ENCODE measurements around the gene CYP4F22.
"Not testable (repeated sequence)": the region's sequence is repeated elsewhere in the genome, so short reads cannot be mapped to it uniquely, and the experiment has no call there.

Gene CYP4F22

GRCh38 chr19:15495151-15495550 is 13.2 kb upstream of the CYP4F22 start:
- no peak for DNase-seq

- peak; percentile 36 for DNase-seq
These were observed 10.0 kb upstream of the CYP4F22 start for GRCh38 chr19:15498156-15498858.

DNA sequence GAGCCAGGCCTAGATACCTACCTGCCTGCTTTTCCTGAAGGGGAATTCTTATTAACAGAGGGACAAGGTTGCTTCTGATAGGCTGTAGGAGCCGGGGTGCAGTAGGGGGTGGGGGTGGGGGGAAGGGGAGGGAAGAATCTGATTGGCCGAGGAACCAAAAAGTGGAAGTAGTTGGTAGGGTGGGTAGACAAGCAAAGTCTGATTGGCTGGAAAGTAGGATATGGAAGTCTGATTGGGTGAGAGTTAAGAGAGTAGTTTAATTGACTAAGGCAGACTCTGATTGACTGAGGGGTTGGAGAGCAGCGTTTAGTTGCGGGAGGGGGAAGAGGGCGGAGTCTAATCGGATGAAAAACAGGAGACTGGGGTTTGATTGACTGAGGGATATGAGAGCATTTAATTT is 9.4 kb upstream of the CYP4F22 start:
- DNase-seq: peak; percentile 94

GRCh38 chr19:15501596-15501995 is 6.7 kb upstream of the CYP4F22 start:
- no peak for DNase-seq

DNA sequence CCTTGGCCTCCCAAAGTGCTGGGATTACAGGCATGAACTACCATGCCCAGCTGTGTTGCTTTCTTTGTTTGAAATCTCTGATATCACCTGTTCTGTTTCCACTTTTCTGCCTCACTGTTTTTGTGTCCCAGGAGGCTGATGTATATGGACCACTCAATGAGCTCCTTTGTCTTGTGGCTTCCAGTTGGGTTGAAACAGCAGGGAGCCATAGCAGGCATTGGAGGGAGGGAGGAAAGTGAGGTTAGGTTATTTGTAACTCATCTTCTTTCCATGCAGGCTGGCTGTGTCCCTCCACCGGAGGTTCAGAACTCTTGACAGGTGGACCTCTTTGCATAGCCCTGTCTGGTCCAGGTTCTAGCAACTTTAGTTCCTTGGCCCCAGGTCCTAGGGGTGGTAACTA is 6.1 kb upstream of the CYP4F22 start:
- DNase-seq: no peak

- no peak for DNase-seq
These were observed 2.2 kb upstream of the CYP4F22 start for GRCh38 chr19:15506074-15506571.

GRCh38 chr19:15507068-15508034 is 974 bp upstream of the CYP4F22 start:
- DNase-seq: peak; percentile 17

DNA sequence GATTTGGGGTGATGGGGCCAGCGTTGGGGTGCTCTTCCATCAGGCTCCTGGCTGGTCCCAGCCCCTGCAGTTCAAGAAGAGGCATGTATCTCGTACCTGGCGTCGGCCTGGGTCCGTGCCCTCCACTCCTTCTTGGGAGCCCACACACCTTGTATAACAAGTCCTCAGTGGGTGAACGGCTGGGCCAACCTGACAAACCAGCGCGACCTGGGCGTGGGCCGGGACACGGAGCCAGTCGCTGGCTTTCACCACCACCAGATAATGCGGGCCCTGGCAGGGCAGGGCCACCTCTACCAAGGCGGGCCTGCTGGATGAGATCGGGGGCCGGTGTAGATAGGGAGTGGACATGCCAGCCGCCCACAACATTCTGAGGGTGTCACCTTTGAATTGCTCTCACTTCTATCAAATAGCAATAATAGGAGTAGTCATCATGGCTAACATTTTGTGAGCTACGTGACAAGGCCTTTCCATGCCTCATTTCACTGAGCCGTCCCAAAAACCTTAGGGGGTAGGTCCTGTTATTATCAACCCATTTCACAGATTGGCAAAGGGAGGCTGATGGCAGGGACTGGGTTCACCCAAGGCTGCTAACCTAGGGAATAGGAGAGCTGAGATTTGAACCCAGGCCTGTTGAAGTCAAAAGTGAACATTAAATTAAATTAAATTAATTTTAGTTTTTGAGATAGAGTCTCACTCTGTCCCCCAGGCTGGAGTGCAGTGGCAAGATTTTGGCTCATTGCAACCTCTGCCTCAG is 3.5 kb downstream of the CYP4F22 start:
- DNase-seq: no peak

- not testable (repeated sequence) for DNase-seq
These were observed 6.9 kb downstream of the CYP4F22 start for GRCh38 chr19:15515227-15515625.

DNA sequence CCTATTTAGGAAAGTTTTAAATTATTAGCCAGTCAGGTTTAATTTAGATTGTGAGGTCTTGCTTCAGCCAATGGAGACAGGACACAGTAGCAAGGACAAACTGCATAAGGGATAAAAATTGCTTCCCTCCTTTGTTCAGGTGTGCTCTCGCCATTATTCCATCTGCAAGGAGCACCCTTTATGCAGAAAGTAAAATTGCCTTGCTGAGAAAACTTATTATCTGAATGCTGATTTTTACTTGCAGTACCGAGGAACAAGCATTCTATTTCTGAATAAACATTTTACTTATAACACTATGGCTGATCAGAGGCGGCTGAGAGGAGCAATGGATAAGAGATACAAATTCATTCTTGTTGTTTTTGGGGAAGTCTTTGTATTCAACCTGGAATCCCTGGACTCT is 8.0 kb downstream of the CYP4F22 start:
- DNase-seq: peak; percentile 5

GRCh38 chr19:15517778-15518177 is 9.5 kb downstream of the CYP4F22 start:
- DNase-seq: no peak

- DNase-seq: no peak
These were observed 11.2 kb downstream of the CYP4F22 start for GRCh38 chr19:15519433-15519976.

DNA sequence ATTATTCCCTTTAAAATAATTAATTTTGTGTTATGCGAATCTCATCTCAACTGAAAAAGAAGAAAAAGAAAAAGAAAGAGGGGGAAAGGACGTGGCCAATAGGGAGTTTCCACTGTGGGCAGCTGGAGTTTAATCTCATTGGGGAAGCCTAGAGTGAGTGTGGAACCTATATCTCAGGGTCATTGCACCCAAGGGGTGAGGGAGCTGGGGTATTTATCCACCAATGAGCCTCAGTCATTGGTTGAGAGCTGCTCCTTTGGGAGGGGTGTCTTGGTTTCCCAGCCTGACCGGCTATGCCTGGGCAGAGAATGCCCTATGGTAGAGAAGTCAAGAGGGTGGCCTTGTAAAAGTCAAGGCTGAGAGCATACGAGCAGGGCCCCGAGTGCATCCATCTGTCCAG is 16.5 kb downstream of the CYP4F22 start:
- DNase-seq: no peak

- DNase-seq: no peak
These were observed 17.0 kb downstream of the CYP4F22 start for GRCh38 chr19:15525291-15525690.

GRCh38 chr19:15526408-15526807 is 18.1 kb downstream of the CYP4F22 start:
- no peak for DNase-seq

GRCh38 chr19:15527705-15528104 is 19.4 kb downstream of the CYP4F22 start:
- no peak for DNase-seq

- no peak for DNase-seq
These were observed 21.5 kb downstream of the CYP4F22 start for GRCh38 chr19:15529774-15530372.

DNA sequence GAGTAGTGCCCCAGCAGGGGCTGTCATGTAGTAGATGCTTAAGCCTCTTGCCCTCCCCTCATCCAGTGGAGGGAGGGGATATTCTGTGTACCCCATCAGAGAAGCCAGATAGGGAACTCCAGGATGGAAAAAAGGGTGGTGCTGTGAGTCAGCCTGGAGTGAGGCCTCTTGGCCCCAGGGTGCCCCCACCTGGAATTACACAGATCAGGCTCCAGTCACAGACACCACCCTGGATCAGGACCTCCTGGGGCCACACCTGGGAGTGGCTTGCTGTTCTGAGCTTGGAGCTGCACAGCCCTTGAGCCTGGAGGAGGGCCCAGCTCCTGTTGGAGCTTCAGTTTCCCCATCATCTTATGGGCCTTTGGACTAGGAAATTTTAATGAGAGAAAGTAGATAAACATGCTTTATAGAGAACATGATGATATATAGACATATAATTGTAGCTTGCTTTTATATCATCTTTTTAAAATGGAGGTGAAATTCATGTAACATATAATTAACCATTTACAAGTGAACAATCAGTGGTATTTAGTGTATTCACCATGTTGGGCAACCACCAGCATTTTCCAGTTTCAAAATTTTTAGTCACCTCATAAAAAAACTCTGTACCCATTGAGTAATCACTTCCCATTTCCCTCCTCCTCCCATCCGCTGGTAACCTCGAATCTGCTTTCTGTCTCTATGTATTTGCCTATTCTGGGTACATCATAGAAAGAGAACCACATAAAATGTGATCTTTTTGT is 24.6 kb downstream of the CYP4F22 start:
- no peak for DNase-seq

- DNase-seq: not testable (repeated sequence)
These were observed 25.2 kb downstream of the CYP4F22 start for GRCh38 chr19:15533522-15533830.

DNA sequence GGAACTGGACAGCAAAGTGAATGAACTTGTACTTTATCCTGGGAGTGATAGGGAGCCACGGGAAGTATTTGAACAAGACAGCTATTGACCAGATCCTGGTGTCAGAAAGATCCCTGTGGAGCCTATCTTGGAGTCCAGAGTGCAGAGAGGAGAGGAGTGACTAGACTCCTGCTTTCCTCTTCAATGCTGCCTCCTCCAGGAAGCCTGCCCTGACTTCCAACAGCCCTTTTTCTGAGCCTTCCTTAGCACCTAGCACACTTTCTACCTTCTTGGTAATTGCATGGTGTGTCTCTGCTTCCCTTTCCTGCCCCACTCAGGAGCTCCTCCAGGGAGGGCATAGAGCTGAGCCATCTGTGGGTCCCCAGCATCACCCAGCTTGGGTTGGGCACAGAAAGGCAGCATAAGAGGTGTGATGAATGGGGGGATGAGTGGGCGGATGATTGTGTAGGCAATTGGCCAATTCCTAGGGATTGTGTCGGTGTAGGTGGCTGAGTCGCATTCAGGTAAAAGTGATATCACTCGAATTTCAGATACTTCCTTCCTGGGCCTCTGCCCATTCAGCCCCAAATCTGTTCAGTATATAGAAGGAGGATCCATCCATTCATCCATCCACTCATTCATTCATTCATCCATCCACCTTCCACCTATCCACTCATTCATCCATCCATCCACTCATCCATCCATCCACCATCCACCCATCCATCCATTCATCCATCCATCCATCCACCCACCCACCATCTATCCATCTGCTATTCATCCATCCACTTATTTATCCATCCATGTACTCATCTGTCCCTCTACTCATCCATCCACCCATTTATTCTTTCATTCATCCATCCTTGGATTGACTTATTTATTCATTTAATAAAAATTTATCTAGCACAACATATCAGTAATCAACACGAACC is 26.9 kb downstream of the CYP4F22 start:
- no peak for DNase-seq

DNA sequence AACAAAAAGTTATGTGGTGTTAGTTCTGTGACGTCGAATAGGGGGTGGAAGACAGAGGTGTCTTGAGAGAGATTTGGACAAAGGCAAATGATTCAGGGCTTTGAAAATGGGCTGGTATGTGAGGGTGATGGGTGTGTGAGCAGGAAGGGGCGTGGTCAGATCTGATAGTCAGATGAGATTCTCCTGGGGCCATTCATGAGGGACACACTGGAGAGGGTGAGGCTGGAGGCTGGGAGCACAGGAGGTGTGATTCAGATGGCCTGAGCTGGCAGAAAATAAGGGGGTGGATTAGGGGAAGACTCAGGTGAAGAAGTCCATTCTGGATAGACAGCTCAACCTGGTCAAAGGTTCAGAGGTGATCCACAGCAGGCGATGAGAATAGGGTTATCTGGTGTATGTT is 28.0 kb downstream of the CYP4F22 start:
- no peak for DNase-seq
